Urinary bladder (tissue), 4 donors: ENCODE data around the gene FMO3. TPM values are rescaled to one million over a fixed set of nuclear protein-coding genes. Genes with fewer than 3 reads are reported as not detected.

Experiments
- DNase-seq: peaks from one replicate; pipeline ENCODE4 v3.0.0-alpha.2; 2015; ENCODE audit errors: extremely low spot score
- H3K27ac ChIP-seq: one replicate; pipeline ENCODE4 v1.5.1; 2013; ENCODE audit warnings: low read depth, mild to moderate bottlenecking, moderate library complexity
- H3K36me3 ChIP-seq: one replicate; pipeline ENCODE4 v1.6.1; 2013; ENCODE audit warnings: mild to moderate bottlenecking, moderate library complexity; ENCODE audit not compliant: insufficient read depth
- H3K4me1 ChIP-seq: one replicate; pipeline ENCODE4 v1.6.1; 2013; ENCODE audit warnings: mild to moderate bottlenecking, moderate library complexity; ENCODE audit not compliant: insufficient read depth
- H3K4me3 ChIP-seq: one replicate; pipeline ENCODE4 v1.5.1; 2013; ENCODE audit warnings: low read depth, low read length
- WGBS: extraction: QIAGEN DNeasy Blood & Tissue Kit; methylation state at CpG from one replicate; pipeline ENCODE4 v1.1.7; 2013; 5-methylcytosine and 5-hydroxymethylcytosine counted together
- polyA plus RNA-seq: library from polyadenylated mRNA; stranded (reverse); fragments of 200-250 nt; gene quantifications from one replicate; pipeline ENCODE4 v1.2.3, GENCODE V29; 2013
- total RNA-seq: library from RNA; depleted of rRNA; stranded (reverse); fragments of >200 nt; gene quantifications from one replicate; pipeline ENCODE4 v1.2.3, GENCODE V29; 2014
- donor health status: healthy with polysubstance abuse.
- donor health status: healthy.

The FMO3 gene
- total RNA-seq (0.48 TPM), polyA plus RNA-seq (1.4 TPM)

- no peaks in the 10 kb centered on the region for H3K36me3 ChIP-seq
- DNase-seq: no peak
- H3K27ac ChIP-seq: no peak within 1 kb of the TSS
- WGBS: 77% methylated on average over 5 of the region's 5 CpGs
- H3K4me1 ChIP-seq: no peaks in the 10 kb centered on the region
- no peak within 1 kb of the TSS for H3K4me3 ChIP-seq
Observed at GRCh38 chr1:171090604-171091003, at the start of gene FMO3. FMO3 (plus strand) TSS chr1:171090905; CDS start chr1:171092659, 1,754 bp downstream.

DNA sequence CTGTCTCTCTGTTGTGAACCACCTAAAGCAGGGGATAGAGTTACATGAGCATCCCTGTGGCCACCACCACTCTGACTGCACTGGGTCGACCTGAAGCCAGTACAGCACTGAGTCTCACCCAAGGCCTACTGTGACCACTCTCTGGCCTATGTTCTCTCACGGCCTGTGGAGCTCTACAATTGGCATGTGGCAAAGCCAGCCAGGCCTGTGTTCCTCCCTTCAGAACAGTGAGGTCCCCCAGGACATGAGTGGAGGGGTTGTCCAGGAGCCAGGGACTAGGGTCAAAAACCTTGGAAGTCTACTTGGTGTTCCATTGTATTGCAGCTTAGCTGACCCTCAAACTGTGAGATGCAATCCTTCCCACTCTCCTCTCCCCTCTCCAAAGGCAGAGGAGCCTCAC lies 42.7 kb upstream of the FMO3 start:
- Histone ChIP-seq H3K36me3 (no peaks in the 10 kb centered on the region), H3K4me1 (no peaks in the 10 kb centered on the region), H3K4me3 (no peak overlapping the region), H3K27ac (no peak overlapping the region)
- WGBS: 73% methylated on average over 2 of the region's 2 CpGs
- no peak for DNase-seq

- no peaks in the 10 kb centered on the region for H3K4me1 ChIP-seq
- H3K27ac ChIP-seq: no peak overlapping the region
- no peak overlapping the region for H3K4me3 ChIP-seq
- DNase-seq: no peak
- no peaks in the 10 kb centered on the region for H3K36me3 ChIP-seq
- WGBS: 88% methylated on average over 2 of the region's 2 CpGs
Observed at GRCh38 chr1:171052977-171053376, 37.7 kb upstream of the FMO3 start.

- Histone ChIP-seq H3K4me1 (no peaks in the 10 kb centered on the region), H3K4me3 (no peak overlapping the region), H3K36me3 (no peaks in the 10 kb centered on the region), H3K27ac (no peak overlapping the region)
- no peak for DNase-seq
- 93% methylated on average over 3 of the region's 3 CpGs for WGBS
Observed at GRCh38 chr1:171055966-171056643, 34.6 kb upstream of the FMO3 start.

GRCh38 chr1:171061425-171062143 lies 29.1 kb upstream of the FMO3 start:
- no peak overlapping the region for H3K4me3 ChIP-seq
- 73% methylated on average over 2 of the region's 2 CpGs for WGBS
- no peak for DNase-seq
- no peaks in the 10 kb centered on the region for H3K4me1 ChIP-seq
- no peaks in the 10 kb centered on the region for H3K36me3 ChIP-seq
- H3K27ac ChIP-seq: no peak overlapping the region

- 87% methylated on average over 4 of the region's 4 CpGs for WGBS
- H3K4me1 ChIP-seq: no peaks in the 10 kb centered on the region
- H3K36me3 ChIP-seq: no peaks in the 10 kb centered on the region
- no peak overlapping the region for H3K4me3 ChIP-seq
- no peak for DNase-seq
- no peak overlapping the region for H3K27ac ChIP-seq
Observed at GRCh38 chr1:171062902-171063301, 27.8 kb upstream of the FMO3 start.

DNA sequence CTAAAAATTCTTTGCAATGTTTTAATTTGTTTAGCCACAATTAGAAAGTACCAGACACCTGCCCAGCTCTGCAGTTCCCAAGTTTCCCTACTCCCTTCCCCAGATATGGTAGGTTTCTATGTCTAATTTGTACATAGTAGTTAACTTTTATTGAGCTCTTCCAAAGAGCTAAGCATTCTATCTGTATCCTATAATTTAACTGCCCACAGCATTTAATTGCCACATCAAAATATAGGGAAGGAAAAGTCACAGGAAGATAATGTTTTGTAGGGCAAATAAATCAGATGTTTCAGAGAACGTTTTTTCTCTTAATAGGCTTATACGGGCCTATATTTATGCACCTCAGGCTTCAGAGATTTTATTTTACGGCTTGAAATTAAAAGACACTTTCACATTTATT lies 15.7 kb upstream of the FMO3 start:
- DNase-seq: no peak
- no peaks in the 10 kb centered on the region for H3K4me1 ChIP-seq
- 59% methylated on average over 3 of the region's 3 CpGs for WGBS
- no peaks in the 10 kb centered on the region for H3K36me3 ChIP-seq
- no peak overlapping the region for H3K27ac ChIP-seq
- H3K4me3 ChIP-seq: no peak overlapping the region

GRCh38 chr1:171081314-171081753 lies 9.4 kb upstream of the FMO3 start:
- peak; percentile 8 for DNase-seq
- no peaks in the 10 kb centered on the region for H3K36me3 ChIP-seq

GRCh38 chr1:171081763-171082201 lies 8.9 kb upstream of the FMO3 start:
- WGBS: 50% methylated on average over 7 of the region's 7 CpGs

More at GRCh38 chr1:171081314-171081753, 9.4 kb upstream of the FMO3 start:
- Histone ChIP-seq H3K4me3 (no peak overlapping the region), H3K27ac (no peak overlapping the region), H3K4me1 (no peaks in the 10 kb centered on the region)

DNA sequence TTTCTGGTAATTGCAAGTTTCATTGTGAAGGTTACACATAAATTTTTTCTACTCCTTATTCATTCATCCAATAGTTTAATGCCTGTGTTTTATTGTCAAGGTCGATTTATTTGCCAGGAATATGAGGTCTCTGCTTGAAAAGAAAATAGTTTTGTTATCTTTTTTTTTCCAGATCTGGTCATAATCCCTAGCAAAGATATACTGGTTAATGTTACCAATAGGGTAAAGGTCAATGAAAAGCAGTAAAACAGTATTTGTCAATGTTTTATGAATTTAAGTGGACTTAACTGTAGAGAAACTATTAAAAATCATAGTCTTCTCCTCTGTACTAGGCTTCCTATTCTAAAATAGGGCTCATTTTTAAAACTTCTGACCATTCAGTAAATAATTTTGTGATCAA lies 8.1 kb upstream of the FMO3 start:
- no peak for DNase-seq
- WGBS: 51% methylated on average over 1 of the region's 1 CpG
- Histone ChIP-seq H3K4me1 (no peaks in the 10 kb centered on the region), H3K36me3 (no peaks in the 10 kb centered on the region), H3K27ac (no peak overlapping the region), H3K4me3 (no peak overlapping the region)

More at GRCh38 chr1:171081763-171082201, 8.9 kb upstream of the FMO3 start:
- Histone ChIP-seq H3K4me3 (no peak overlapping the region), H3K4me1 (no peaks in the 10 kb centered on the region), H3K27ac (no peak overlapping the region), H3K36me3 (no peaks in the 10 kb centered on the region)
- DNase-seq: no peak

- H3K36me3 ChIP-seq: no peaks in the 10 kb centered on the region
- no peak overlapping the region for H3K27ac ChIP-seq
- no peak overlapping the region for H3K4me3 ChIP-seq
- DNase-seq: no peak
- H3K4me1 ChIP-seq: no peaks in the 10 kb centered on the region
- 71% methylated on average over 5 of the region's 5 CpGs for WGBS
Observed at GRCh38 chr1:171083222-171083621, 7.5 kb upstream of the FMO3 start.

DNA sequence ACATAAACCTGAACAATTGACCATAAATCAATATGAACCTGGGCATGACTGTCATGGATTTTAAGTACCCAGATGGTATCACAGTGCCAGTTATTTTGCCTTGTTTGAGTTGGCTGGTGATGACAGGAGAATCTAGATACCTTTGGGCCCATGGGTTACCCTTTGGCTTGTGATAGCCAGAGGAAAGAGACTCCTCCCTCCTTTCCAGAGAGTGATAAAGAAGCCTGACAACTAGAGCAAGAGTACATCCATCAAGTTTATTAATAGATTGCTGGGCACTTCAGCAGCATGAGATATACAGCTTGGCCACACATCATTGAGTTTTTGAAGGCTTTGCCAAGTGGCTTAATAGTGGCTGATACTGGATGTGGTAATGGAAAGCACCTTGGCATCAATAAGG lies 6.6 kb upstream of the FMO3 start:
- no peak overlapping the region for H3K4me3 ChIP-seq
- no peak for DNase-seq

GRCh38 chr1:171084870-171085269 lies 5.8 kb upstream of the FMO3 start:
- no peaks in the 10 kb centered on the region for H3K4me1 ChIP-seq
- no peak for DNase-seq
- no peak overlapping the region for H3K4me3 ChIP-seq
- no peak overlapping the region for H3K27ac ChIP-seq
- no peaks in the 10 kb centered on the region for H3K36me3 ChIP-seq
- 88% methylated on average over 2 of the region's 2 CpGs for WGBS

More for the DNA sequence above, 6.6 kb upstream of the FMO3 start:
- Histone ChIP-seq H3K27ac (no peak overlapping the region), H3K4me1 (no peaks in the 10 kb centered on the region), H3K36me3 (no peaks in the 10 kb centered on the region)

DNA sequence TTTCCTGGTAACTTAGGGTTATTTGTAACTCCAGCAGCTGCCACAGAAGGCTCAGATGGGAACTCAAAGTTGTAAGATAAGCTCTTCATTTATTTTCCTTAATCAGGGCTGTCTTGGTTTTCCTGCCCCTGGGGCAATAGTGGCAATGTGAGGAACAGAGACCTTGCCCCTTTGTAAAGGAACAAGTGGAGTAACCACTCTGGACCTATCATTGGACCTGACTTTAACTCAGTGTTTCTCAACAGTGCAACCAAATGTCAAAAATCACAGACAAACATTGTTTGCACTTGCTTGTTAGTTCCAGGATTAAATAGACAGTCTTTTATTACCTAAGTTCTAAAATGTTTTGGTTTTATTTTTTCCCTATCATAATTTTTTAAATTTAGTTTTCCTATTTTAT lies 2.8 kb upstream of the FMO3 start:
- Histone ChIP-seq H3K36me3 (no peaks in the 10 kb centered on the region), H3K4me3 (no peak overlapping the region), H3K27ac (no peak overlapping the region), H3K4me1 (no peaks in the 10 kb centered on the region)
- DNase-seq: no peak
